GM19463 (cell line): ENCODE data around the gene ANAPC15.

ENCODE experiments used
- ATAC-seq: cut with Tn5 transposase; IDR thresholded peaks from one replicate; pipeline ENCODE4 v1.9.1; 2021; ENCODE audit warnings: mild to moderate bottlenecking, moderate library complexity; ENCODE audit not compliant: unreplicated experiment

Gene ANAPC15

GRCh38 chr11:72127923-72128322 lies 15.4 kb upstream of the ANAPC15 start:
- ATAC-seq, result no peak

DNA sequence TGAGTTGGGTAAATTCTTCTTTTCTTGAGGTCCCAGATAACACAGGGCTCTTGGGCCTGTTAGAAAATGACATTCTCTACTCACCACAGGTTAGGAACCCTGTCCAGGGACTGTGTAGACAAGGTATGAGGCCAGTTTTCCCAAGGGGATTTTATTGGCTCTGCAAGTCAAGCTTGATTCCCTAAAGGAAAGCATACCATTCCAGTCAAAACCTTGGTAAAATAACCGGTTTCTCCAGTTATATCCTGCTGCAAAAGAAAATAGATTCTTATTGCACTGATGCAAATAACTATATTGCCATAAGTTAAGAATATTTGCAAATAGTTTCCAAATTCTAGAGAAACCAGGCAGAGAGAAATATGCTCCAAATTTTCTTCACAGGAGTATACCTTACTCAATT lies 13.5 kb upstream of the ANAPC15 start:
- ATAC-seq, result no peak

GRCh38 chr11:72124046-72124445 lies 11.6 kb upstream of the ANAPC15 start:
- no peak for ATAC-seq

DNA sequence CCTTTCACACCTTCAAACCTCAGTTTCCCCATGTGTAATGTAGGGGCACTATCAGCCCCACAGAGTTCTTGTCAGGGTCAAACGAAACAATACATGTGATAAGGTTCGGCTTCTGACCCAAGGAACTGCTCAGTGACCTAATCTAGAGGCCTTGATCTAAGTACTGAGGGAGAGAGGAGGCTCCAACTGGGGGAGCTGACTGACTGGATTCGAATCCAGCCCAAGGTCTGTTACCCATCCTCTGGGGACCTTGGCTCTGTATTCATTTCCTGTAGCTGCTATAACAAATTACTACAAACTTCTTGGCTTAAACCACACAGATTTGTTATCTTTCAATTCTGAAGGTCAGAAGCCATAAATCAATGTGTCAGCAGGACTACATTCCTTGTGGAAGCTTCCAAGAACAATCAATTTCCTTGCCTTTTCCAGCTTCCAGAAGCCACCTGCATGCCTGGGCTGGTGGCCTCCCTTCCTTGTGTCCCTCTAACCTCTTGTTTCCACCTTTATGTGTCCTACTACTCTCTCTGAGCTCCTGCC lies 10.7 kb upstream of the ANAPC15 start:
- ATAC-seq, result no peak

- ATAC-seq, result no peak
Measured at GRCh38 chr11:72122607-72123006, 10.1 kb upstream of the ANAPC15 start.

GRCh38 chr11:72120930-72121329 lies 8.4 kb upstream of the ANAPC15 start:
- ATAC-seq, result no peak

DNA sequence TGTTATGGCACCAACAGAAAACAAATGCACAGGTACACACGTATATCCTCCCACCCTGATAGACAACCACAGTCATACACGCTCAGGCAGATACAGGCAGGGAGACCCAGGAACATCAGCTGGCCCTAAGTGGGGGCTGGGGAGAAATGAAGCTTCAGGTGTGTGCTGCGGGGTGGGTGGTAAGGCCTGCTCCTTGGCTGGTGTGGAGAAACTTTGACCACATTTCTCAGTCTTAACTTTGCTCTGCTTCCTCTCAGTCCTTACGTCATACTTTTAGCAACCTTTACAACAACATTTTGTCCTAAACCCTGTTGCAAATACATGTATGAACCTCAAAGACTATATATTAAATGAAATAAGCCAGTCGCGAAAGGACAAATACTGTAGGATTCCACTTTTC lies 6.7 kb upstream of the ANAPC15 start:
- ATAC-seq, result no peak

DNA sequence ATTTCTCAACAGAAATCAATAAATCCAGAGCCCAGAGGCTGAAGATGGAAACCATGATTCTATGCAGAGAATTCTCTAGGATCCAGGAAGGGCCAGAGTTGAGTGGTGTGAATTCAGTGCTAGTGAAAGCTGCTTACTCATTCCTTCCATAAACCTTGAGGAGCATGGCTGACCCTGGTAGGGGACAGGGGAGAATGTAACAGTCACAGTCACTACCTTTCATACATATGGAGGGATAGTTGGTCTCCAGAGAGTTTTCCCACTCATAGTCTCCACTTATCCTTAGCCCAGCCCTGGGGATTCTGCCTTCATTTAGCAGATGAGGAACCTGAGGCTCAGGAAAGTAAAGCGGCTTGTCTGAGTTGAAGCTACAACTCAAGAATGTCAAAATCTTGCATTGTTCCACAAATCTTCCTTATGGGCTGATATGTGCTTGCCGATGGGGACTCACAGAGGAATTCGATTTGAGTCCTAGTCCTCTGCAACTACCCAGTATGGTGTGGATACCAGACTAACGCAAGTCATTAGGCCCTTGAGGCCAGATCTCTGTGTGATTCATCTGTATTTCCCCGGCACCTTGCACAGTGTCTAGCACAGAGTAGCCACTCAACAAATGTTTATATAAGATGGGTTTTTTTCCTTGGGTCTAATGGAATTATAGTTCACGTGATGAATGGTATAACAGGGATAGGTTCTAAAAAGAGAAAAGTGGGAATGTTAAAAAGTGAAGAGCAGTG lies 3.7 kb upstream of the ANAPC15 start:
- no peak for ATAC-seq

GRCh38 chr11:72114570-72114969 lies 2.1 kb upstream of the ANAPC15 start:
- no peak for ATAC-seq

DNA sequence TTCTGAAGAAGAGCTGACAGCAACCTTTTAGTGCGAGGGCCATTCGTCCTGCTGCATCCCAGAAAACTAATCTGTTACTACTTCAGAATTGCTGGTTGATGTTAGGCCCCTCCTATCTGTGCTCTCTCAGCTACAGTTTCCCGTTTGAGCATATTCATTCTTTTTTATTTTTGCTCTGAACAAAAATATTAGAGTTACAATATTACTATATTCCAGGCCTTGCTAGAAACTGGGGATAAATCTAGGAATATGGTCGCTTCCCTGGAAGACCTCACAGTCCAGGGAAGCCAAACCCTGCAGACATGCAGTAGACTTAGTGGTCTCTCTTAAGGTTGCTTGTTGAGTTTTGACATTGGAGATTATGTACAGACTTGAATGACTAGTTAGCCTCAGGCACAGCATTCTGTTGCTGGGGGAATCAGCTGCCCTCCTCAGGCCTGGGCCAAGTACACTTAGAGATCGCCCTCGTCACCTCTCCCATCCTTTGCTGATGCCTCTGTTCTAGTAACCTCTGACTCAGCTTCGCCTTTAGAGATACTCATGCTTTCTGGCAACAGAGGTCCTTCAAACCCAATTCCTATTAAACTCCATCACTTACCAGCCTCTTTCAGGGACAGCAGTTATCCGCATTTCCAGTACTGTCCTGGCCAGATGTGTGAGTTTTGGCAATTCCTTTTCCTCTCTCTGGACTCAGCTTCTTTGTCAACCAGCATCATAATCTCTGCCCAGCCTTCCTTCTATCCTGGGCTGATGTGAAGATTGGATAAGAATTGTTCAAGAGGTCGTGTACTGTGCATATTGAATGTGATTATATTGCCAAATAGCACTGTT lies 698 bp upstream of the ANAPC15 start:
- ATAC-seq, result no peak

DNA sequence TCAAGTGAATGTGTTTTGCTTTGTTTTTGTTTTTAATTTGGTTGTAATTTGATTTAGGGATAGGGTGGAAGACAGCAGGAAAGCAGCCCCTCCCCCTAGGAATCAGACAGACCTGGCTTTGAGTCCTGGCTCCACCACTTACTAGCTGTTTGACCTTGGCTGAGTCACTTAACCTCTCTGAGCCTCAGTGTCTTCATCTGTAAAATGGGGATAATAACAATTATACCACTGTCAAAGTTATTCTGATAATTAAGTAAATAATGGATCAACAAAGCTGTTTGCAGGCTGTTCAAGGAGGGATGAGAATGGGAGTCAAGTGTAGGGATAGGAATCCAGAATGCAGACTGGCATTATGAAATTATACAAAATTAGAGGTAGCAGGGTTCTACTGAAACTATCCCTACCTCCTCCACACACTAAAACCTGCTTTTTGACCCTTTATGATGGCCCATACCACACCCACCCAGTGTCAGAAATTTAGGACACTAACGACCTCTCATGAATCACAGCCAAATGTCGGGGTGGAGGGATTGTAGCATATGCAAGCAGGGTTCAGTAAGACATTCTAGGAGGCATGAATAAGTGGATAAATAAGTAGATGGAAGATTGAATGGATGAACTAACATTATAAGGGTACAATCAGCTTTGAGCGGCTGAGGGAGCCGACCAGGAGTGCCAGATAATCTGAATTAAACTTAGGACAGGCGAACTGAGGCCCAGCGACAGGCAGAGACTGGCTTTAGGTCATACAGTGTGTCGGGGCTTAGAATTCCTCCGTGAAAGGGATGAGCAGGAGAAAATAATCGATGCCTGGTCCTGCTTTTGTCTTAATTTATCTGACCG lies 974 bp downstream of the ANAPC15 start:
- ATAC-seq, result peak; percentile 4

DNA sequence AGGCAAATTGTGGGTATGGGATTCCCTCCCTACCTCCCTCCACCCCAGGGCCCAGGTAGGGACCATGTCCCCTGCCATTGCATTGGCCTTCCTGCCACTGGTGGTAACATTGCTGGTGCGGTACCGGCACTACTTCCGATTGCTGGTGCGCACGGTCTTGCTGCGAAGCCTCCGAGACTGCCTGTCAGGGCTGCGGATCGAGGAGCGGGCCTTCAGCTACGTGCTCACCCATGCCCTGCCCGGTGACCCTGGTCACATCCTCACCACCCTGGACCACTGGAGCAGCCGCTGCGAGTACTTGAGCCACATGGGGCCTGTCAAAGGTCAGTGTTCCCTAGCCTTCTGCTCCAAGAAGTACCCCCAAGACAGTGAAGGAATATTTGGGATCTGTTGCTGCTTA lies 6.6 kb downstream of the ANAPC15 start, which contains the start of gene TOMT:
TSS of gene TOMT (plus strand) at position 37 of the 400 bp plus-strand sequence. CDS start at position 65, 28 bp downstream.
- no peak for ATAC-seq

- no peak for ATAC-seq
Measured at GRCh38 chr11:72103754-72104167, 8.7 kb downstream of the ANAPC15 start.

DNA sequence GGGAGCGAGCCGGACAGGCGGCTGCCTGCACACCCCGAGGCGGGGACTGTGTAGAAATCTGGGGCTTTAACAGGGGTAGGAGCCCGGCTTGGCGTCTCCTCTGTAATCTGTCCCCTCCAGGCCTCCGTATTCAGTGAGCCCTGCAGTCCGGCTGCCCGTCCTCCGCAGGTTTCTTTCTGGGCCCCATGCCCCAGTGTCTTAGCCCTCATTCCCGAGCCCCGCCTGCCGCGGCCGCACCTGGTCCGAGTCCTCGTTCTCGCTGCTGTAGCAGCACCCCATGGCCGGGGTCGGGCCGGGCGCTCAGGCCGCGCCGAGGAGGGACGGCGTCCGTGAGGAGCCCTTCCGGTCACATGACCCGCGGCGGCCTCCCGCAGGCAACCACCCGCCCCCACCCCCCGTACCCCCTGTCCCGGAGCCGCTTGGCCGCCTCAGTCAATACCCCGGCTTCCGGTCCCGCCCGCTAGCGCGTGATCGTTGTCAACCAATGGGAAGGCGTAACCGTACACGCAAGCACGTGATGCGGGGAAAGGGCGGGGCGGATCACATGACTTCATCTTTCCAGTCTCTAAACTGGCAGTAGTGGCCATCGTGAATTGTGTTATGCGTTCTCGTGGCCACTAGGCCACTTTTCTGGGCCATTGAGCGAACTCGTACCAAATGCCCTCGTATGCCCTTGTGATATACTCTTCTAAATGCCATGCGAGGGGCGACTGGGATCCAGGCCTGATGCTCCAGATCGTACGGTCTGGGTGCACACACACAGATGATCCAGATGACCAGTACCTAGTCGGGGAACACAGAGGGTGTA lies 9.3 kb downstream of the ANAPC15 start, which contains the start of gene LAMTOR1:
TSS of gene LAMTOR1 (minus strand) at position 352 of the 808 bp plus-strand sequence. CDS start at position 279, 73 bp downstream.
- ATAC-seq, result peak; percentile 94

GRCh38 chr11:72102631-72102945 lies 9.9 kb downstream of the ANAPC15 start:
- no peak for ATAC-seq

DNA sequence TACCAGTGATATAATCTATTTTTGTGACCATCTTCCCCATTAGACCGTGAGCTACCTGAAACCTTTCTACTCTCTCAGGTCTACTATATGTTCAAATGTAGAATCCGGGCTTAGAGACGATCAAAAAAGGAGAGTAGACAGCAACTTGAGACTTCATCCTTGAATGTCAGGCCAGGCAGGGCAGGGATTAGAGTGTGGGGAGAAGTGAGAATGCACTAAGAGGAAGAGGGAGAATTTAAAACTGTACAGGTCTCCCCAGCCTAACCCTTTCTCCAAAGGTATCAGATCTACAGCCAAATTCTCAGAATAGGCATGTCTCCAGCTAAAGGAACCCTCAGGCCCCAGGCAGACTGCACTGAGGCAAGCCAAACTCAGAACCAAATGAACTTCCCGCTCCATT lies 10.3 kb downstream of the ANAPC15 start:
- ATAC-seq, result no peak

DNA sequence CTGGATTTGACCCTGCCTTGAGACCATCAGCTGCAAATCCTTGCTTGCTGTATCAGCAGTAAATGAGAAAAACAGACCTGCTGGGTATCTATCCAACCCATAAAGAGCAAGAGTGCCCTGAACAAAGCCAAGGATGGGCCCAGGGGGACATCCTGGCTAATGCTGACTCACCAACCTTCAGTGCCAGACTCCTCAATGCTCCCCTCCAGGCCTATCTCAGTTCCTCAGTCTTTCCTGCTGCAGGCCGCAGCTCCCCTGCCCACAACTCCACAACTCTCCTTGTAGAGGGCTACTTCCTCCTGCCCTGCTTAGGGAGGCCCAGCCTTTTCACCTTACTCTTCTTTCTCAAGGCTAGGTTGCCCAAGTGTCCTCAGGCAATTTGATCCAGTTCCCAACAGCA lies 12.0 kb downstream of the ANAPC15 start:
- ATAC-seq, result no peak

- ATAC-seq, result no peak
Measured at GRCh38 chr11:72100009-72100408, 12.5 kb downstream of the ANAPC15 start.

DNA sequence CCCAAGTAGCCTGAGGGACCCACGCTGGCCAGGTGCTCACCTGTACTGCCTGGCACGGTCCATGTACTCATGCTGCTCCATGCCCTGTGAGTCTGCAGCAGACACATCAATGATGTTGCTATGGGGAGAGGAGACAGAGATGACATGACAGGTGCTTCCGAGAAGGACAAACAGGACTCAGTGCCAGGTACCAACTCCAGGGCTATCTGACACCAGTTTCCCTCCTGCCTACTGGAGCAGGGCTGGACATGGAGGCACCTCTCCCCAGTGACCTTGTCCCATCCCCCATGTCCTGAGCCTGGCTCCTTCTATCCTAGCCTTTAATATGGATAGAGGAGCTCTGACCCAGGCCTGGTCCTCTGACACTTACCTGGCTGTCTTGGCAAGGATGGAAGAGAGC lies 13.8 kb downstream of the ANAPC15 start:
- no peak for ATAC-seq

- no peak for ATAC-seq
Measured at GRCh38 chr11:72091292-72091691, 21.2 kb downstream of the ANAPC15 start.
